Measurements from ENCODE around the gene SLC16A4.
"Not testable (repeated sequence)": the region's sequence is repeated elsewhere in the genome, so short reads cannot be mapped to it uniquely, and the experiment has no call there.

SLC16A4 gene

DNA sequence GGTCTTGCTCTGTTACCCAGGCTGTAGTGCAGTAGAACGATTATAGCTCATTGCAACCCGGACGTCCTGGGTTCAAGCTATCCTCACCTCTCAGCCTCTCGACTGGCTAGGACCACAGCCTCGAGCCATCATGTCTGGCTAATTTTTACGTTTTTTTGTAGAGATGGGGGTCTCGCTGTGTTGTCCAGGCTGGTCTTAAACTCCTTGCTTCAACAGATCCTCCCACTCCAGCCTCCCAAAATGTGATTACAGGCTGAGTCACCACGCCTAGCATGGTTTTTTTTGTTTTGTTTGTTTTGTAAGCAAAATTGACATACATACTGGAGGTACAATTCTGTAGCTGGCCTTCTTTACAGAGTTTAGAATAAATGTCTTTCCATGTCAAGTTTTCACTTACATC is 17.7 kb upstream of the SLC16A4 start:
- TF ChIP-seq, protein P1, sequence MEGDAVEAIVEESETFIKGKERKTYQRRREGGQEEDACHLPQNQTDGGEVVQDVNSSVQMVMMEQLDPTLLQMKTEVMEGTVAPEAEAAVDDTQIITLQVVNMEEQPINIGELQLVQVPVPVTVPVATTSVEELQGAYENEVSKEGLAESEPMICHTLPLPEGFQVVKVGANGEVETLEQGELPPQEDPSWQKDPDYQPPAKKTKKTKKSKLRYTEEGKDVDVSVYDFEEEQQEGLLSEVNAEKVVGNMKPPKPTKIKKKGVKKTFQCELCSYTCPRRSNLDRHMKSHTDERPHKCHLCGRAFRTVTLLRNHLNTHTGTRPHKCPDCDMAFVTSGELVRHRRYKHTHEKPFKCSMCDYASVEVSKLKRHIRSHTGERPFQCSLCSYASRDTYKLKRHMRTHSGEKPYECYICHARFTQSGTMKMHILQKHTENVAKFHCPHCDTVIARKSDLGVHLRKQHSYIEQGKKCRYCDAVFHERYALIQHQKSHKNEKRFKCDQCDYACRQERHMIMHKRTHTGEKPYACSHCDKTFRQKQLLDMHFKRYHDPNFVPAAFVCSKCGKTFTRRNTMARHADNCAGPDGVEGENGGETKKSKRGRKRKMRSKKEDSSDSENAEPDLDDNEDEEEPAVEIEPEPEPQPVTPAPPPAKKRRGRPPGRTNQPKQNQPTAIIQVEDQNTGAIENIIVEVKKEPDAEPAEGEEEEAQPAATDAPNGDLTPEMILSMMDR (conservative IDR thresholded peaks at IDR 0.05; ENCODE audit: control insufficient read depth, insufficient read depth, low read depth, low read length), result no peak
- peak overlapping the region; percentile 93 for H3K4me3 ChIP-seq (ENCODE audit: control insufficient read depth, low read depth, low read length)
- DNase-seq (ENCODE audit: low read depth), result peak; percentile 25

DNA sequence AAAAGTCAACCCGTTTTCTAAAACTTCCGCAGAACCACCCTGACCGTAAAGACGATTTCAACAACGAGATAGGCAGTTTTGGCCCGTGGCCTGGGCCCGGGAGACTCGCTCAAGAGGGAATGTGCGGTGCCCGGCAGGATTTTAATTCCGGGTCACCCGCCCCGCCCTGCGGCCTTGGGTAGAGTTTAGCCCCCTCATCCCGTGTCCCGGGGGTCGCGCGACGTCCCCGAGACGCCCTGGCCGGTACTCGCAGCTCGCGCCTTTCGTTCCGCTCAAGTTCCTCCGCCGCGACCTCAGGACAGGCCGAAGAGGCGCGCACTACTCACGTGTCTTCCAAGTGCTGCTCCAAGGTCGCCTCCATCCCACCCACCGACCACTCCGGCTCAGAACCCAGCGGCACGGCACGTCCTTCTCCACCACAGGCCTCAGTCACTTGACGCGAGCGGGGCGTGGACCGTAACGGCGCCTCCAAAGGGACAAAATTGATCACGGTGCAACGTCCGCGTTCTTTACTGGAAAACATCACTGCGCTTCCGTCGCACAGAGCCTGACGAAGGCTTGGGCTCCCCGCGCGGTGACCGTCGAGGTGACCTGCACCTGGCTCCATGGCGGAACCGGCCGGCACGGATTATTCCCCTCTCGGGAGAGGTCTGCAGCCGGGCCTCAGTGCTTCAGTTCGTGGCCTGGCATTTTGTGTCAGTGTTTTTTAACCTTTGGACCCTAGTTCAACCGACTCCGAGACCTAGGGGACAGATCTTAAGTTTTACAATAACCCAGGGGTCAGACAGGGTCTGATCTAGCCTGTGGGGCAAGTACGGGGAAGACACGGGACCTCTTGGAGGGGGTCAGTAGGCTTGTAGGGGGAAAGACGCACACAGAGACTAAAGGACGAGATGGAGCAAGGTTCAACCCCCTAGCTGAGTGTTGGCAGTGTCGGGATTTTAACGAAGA is 16.7 kb upstream of the SLC16A4 start, which contains the start of gene LAMTOR5:
Gene LAMTOR5, minus strand, starts transcription at position 435 of the 951 bp plus-strand sequence. Its CDS starts 74 bp downstream, at position 361.
- peak within 1 kb of the TSS; percentile 93 for H3K4me3 ChIP-seq (ENCODE audit: control insufficient read depth, low read depth, low read length)
- peak; percentile 91 for DNase-seq (ENCODE audit: low read depth)
- TF ChIP-seq, protein P1 (conservative IDR thresholded peaks at IDR 0.05; ENCODE audit: control insufficient read depth, insufficient read depth, low read depth, low read length), result no peak

DNA sequence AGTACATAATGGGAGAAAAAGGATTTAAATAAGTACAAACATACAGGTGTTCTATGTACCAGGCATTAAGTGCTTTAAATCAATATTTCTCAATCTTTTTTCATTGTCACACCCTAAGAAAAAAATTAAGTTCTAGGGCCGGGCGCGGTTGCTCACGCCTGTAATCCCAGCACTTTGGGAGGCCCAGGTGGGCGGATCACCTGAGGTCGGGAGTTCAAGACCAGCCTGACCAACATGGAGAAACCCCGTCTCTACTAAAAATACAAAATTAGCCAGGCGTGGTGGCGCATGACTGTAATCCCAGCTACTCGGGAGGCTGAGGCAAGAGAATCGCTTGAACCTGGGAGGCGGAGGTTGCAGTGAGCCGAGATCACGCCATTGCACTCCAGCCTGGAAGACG is 15.6 kb upstream of the SLC16A4 start:
- not testable (repeated sequence) for DNase-seq (ENCODE audit: low read depth)
- peak overlapping the region; percentile 93 for H3K4me3 ChIP-seq (ENCODE audit: control insufficient read depth, low read depth, low read length)

DNA sequence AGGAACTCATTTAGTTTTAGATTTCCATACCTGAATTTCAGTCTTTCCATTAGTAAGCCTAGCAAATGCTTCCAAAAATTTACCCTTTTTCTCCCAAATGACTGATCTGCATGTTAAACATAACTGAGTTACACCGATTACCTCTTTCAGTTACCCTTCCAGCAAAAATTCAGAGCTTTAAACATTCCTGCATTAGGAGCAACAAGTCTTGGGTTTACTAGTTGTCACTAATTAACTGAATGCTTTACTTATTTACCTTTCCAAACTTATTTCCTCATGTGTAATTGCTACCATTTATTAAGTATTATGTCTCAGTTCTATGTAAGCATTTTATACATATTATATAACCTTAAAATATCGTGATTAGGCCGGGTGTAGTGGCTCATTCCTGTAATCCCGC is 13.6 kb upstream of the SLC16A4 start:
- TF ChIP-seq, protein P1 (conservative IDR thresholded peaks at IDR 0.05; ENCODE audit: control insufficient read depth, insufficient read depth, low read depth, low read length), result no peak
- no peak for DNase-seq (ENCODE audit: low read depth)
- no peak overlapping the region for H3K4me3 ChIP-seq (ENCODE audit: control insufficient read depth, low read depth, low read length)

DNA sequence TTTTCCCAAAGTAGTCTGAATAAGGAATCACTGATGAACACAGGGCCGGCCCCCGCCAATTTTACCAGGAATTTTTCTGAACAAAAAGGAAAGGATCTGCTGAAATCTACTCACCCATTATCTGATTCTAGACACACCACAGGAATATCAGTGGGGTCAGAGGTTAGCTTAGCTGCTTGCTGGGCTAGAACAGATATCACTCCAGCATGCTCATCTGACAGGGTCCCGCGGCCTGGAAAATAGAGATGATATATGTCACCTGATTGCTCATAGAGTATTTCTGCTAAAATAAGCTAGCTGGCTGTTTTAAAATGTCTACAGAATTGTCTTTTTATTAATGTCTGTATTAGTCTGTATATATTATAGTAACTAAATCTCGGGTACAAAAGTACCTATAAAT is 13.0 kb upstream of the SLC16A4 start:
- TF ChIP-seq, protein P1 (conservative IDR thresholded peaks at IDR 0.05; ENCODE audit: control insufficient read depth, insufficient read depth, low read depth, low read length), result no peak
- no peak overlapping the region for H3K4me3 ChIP-seq (ENCODE audit: control insufficient read depth, low read depth, low read length)
- no peak for DNase-seq (ENCODE audit: low read depth)

DNA sequence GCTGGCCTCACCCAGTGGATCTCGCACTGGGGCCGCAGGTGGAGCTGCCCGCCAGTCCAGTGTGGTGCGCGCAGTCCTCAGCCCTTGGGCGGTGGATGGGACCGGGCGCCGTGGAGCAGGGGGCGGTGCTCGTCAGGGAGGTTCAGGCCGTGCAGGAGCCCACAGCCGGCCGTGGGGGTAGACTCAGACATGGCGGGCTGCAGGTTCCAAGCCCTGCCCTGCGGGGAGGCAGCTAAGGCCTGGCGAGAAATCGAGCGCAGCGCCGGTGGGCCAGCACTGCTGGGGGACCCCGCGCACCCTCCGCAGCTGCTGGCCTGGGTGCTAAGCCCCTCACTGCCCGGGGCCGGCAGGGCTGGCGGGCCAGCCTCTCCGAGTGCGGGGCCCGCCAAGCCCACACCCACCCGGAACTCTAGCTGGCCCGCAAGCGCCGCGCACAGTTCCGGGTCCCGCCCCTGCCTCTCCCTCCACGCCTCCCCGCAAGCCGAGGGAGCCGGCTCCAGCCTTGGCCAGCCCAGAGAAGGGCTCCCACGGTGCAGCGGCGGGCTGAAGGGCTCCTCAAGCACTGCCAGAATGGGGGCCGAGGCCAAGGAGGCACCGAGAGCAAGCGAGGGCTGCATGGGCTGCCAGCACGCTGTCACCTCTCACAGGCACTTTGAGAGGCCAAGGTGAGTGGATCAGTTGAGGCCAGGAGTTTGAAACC is 5.6 kb upstream of the SLC16A4 start:
- not testable (repeated sequence) for DNase-seq (ENCODE audit: low read depth); H3K4me3 ChIP-seq (ENCODE audit: control insufficient read depth, low read depth, low read length)

DNA sequence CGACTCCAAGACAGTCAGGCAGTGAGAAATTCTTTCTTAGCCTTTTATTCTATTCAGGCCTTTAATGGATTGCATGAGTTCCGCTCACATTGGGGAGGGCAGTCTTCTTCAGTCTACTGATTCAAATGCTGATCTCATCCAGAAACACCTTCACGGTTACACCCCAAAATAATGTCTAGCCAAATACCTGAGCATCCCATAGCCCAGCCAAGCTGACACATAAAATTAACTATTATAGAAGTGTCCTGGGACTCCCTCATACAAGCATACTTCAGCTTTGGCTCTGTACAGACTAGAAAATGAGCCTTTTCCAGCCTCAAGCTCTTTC is 3.6 kb upstream of the SLC16A4 start:
- H3K4me3 ChIP-seq (ENCODE audit: control insufficient read depth, low read depth, low read length), result no peak overlapping the region
- TF ChIP-seq, protein P1 (conservative IDR thresholded peaks at IDR 0.05; ENCODE audit: control insufficient read depth, insufficient read depth, low read depth, low read length), result no peak
- DNase-seq (ENCODE audit: low read depth), result no peak
